ENCODE measurements around the gene KHK. TPM values are rescaled to one million over a fixed set of nuclear protein-coding genes. Genes with fewer than 3 reads are reported as not detected.

The KHK gene
- total RNA-seq, 1 donor from 2014 or later = 1.2 TPM

DNA sequence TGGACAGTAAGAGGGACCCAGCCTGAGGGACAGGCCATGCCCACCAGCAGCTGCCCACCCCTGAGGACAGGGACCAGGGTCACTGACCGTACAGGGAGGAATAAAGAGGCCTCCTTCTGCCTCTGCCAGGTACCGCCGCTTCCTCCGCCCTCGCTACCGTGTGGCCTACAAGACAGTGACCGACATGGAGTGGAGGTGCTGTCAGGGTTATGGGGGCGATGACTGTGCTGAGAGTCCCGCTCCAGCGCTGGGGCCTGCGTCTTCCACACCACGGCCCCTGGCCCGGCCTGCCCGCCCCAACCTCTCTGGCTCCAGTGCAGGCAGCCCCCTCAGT lies 6.0 kb upstream of the KHK start:
- peaks cover 54% of the 10 kb centered on the region for H3K4me1 Mint-ChIP-seq (ENCODE audit: low read depth)
- peaks cover 7% of the 10 kb centered on the region for H3K36me3 Mint-ChIP-seq (ENCODE audit: low read depth)
- H3K9me3 Mint-ChIP-seq (ENCODE audit: low read depth) = no peaks in the 10 kb centered on the region
- H3K27me3 Mint-ChIP-seq (ENCODE audit: low read depth) = no peaks in the 10 kb centered on the region
- H3K4me3 Mint-ChIP-seq (ENCODE audit: unreplicated experiment) = peak overlapping the region; percentile 90
- TF ChIP-seq CTCF (IDR thresholded peaks at IDR 0.05) = no peak
- no peak for DNase-seq (ENCODE audit: low spot score)
- peak overlapping the region; percentile 90 for H3K27ac Mint-ChIP-seq (ENCODE audit: unreplicated experiment)

DNA sequence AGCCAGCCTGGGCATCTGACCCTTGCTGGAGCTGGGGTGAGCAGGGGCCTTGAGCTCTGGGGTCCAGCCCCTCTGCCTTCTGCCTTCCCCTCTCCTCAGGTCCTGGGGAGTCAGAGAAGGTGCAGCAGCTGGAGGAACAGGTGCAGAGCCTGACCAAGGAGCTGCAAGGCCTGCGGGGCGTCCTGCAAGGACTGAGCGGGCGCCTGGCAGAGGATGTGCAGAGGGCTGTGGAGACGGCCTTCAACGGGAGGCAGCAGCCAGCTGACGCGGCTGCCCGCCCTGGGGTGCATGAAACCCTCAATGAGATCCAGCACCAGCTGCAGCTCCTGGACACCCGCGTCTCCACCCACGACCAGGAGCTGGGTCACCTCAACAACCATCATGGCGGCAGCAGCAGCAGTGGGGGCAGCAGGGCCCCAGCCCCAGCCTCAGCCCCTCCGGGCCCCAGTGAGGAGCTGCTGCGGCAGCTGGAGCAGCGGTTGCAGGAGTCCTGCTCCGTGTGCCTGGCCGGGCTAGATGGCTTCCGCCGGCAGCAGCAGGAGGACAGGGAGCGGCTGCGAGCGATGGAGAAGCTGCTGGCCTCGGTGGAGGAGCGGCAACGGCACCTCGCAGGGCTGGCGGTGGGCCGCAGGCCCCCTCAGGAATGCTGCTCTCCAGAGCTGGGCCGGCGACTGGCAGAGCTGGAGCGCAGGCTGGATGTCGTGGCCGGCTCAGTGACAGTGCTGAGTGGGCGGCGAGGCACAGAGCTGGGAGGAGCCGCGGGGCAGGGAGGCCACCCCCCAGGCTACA lies 4.4 kb upstream of the KHK start:
- Mint-ChIP-seq H3K36me3 (ENCODE audit: low read depth) (peaks cover 7% of the 10 kb centered on the region), H3K4me1 (ENCODE audit: low read depth) (peaks cover 51% of the 10 kb centered on the region), H3K27me3 (ENCODE audit: low read depth) (no peaks in the 10 kb centered on the region), H3K27ac (ENCODE audit: unreplicated experiment) (no peak overlapping the region), H3K4me3 (ENCODE audit: unreplicated experiment) (no peak overlapping the region), H3K9me3 (ENCODE audit: low read depth) (no peaks in the 10 kb centered on the region)
- no peak for TF ChIP-seq CTCF (IDR thresholded peaks at IDR 0.05)
- DNase-seq (ENCODE audit: low spot score) = no peak

GRCh38 chr2:27082773-27083409 lies 3.7 kb upstream of the KHK start:
- DNase-seq (ENCODE audit: low spot score) = no peak
- H3K36me3 Mint-ChIP-seq (ENCODE audit: low read depth) = peaks cover 7% of the 10 kb centered on the region
- H3K27me3 Mint-ChIP-seq (ENCODE audit: low read depth) = no peaks in the 10 kb centered on the region
- no peak overlapping the region for H3K27ac Mint-ChIP-seq (ENCODE audit: unreplicated experiment)
- peaks cover 47% of the 10 kb centered on the region for H3K4me1 Mint-ChIP-seq (ENCODE audit: low read depth)
- H3K9me3 Mint-ChIP-seq (ENCODE audit: low read depth) = no peaks in the 10 kb centered on the region
- H3K4me3 Mint-ChIP-seq (ENCODE audit: unreplicated experiment) = no peak overlapping the region
- TF ChIP-seq CTCF (IDR thresholded peaks at IDR 0.05) = no peak

GRCh38 chr2:27083410-27084296 lies 2.9 kb upstream of the KHK start:
- no peaks in the 10 kb centered on the region for H3K9me3 Mint-ChIP-seq (ENCODE audit: low read depth)
- H3K27ac Mint-ChIP-seq (ENCODE audit: unreplicated experiment) = peak overlapping the region; percentile 49
- no peak overlapping the region for H3K4me3 Mint-ChIP-seq (ENCODE audit: unreplicated experiment)
- peaks cover 7% of the 10 kb centered on the region for H3K36me3 Mint-ChIP-seq (ENCODE audit: low read depth)
- H3K4me1 Mint-ChIP-seq (ENCODE audit: low read depth) = peaks cover 40% of the 10 kb centered on the region
- DNase-seq (ENCODE audit: low spot score) = no peak
- no peak for TF ChIP-seq CTCF (IDR thresholded peaks at IDR 0.05)
- no peaks in the 10 kb centered on the region for H3K27me3 Mint-ChIP-seq (ENCODE audit: low read depth)

Measured in chondrocyte (in vitro differentiated cells).